Measurements from ENCODE around the gene EPHA4.

EPHA4 gene

GRCh38 chr2:221480163-221480562, 91.9 kb downstream of the EPHA4 start:
- Histone ChIP-seq H4K20me1 (ENCODE audit: insufficient read depth, low read length) (no peaks in the 10 kb centered on the region), H3K4me3 (ENCODE audit: low read depth in 1 of 2, low read length in 2 of 2) (no peak overlapping the region), H3K9me3 (ENCODE audit: insufficient read depth, low read length, severe bottlenecking) (no peaks in the 10 kb centered on the region), H3K79me2 (ENCODE audit: insufficient read depth, low read length) (no peaks in the 10 kb centered on the region), H2AFZ (ENCODE audit: low read depth, low read length) (no peak overlapping the region), H3K27ac (ENCODE audit: low read length) (no peak overlapping the region), H3K27me3 (ENCODE audit: insufficient read depth, low read length, poor library complexity) (no peaks in the 10 kb centered on the region), H3K4me2 (ENCODE audit: insufficient read depth, low read length) (no peak overlapping the region), H3K9ac (ENCODE audit: low read depth, low read length) (no peak overlapping the region), H3K4me1 (ENCODE audit: insufficient read depth, low read length) (no peaks in the 10 kb centered on the region), H3K36me3 (ENCODE audit: insufficient read depth, low read length) (no peaks in the 10 kb centered on the region)
- DNase-seq (no peak), ATAC-seq (ENCODE audit: insufficient read depth, low read depth) (no peak)
- no peak for TF ChIP-seq EZH2 (IDR thresholded peaks at IDR 0.05; ENCODE audit: borderline replicate concordance, low read depth, low read length, severe bottlenecking)
- TF ChIP-seq CTCF (IDR thresholded peaks at IDR 0.05; ENCODE audit: borderline replicate concordance, extremely low read depth, low read length, poor library complexity, severe bottlenecking): no peak

- Histone ChIP-seq H3K27ac (ENCODE audit: low read length) (no peak overlapping the region), H3K4me2 (ENCODE audit: insufficient read depth, low read length) (no peak overlapping the region), H3K4me3 (ENCODE audit: low read depth in 1 of 2, low read length in 2 of 2) (no peak overlapping the region), H4K20me1 (ENCODE audit: insufficient read depth, low read length) (no peaks in the 10 kb centered on the region), H3K27me3 (ENCODE audit: insufficient read depth, low read length, poor library complexity) (no peaks in the 10 kb centered on the region), H3K36me3 (ENCODE audit: insufficient read depth, low read length) (no peaks in the 10 kb centered on the region), H2AFZ (ENCODE audit: low read depth, low read length) (no peak overlapping the region), H3K4me1 (ENCODE audit: insufficient read depth, low read length) (no peaks in the 10 kb centered on the region), H3K9ac (ENCODE audit: low read depth, low read length) (no peak overlapping the region), H3K79me2 (ENCODE audit: insufficient read depth, low read length) (no peaks in the 10 kb centered on the region), H3K9me3 (ENCODE audit: insufficient read depth, low read length, severe bottlenecking) (no peaks in the 10 kb centered on the region)
- DNase-seq: no peak
- TF ChIP-seq CTCF (IDR thresholded peaks at IDR 0.05; ENCODE audit: borderline replicate concordance, extremely low read depth, low read length, poor library complexity, severe bottlenecking) (no peak), EZH2 (IDR thresholded peaks at IDR 0.05; ENCODE audit: borderline replicate concordance, low read depth, low read length, severe bottlenecking) (no peak)
- ATAC-seq (ENCODE audit: insufficient read depth, low read depth): no peak
Measured at GRCh38 chr2:221478485-221478863, 93.6 kb downstream of the EPHA4 start.

- TF ChIP-seq CTCF (IDR thresholded peaks at IDR 0.05; ENCODE audit: borderline replicate concordance, extremely low read depth, low read length, poor library complexity, severe bottlenecking): no peak
- no peak for TF ChIP-seq EZH2 (IDR thresholded peaks at IDR 0.05; ENCODE audit: borderline replicate concordance, low read depth, low read length, severe bottlenecking)
- H3K4me2 ChIP-seq (ENCODE audit: insufficient read depth, low read length): no peak overlapping the region
Measured at GRCh38 chr2:221477714-221478484, 94.2 kb downstream of the EPHA4 start.

More at GRCh38 chr2:221477714-221478484, 94.2 kb downstream of the EPHA4 start:
- no peaks in the 10 kb centered on the region for H3K9me3 ChIP-seq (ENCODE audit: insufficient read depth, low read length, severe bottlenecking)
- no peak overlapping the region for H3K4me3 ChIP-seq (ENCODE audit: low read depth in 1 of 2, low read length in 2 of 2)
- no peaks in the 10 kb centered on the region for H4K20me1 ChIP-seq (ENCODE audit: insufficient read depth, low read length)
- H3K27me3 ChIP-seq (ENCODE audit: insufficient read depth, low read length, poor library complexity): no peaks in the 10 kb centered on the region
- no peak overlapping the region for H3K27ac ChIP-seq (ENCODE audit: low read length)
- H3K4me1 ChIP-seq (ENCODE audit: insufficient read depth, low read length): no peaks in the 10 kb centered on the region
- no peak overlapping the region for H2AFZ ChIP-seq (ENCODE audit: low read depth, low read length)
- no peaks in the 10 kb centered on the region for H3K36me3 ChIP-seq (ENCODE audit: insufficient read depth, low read length)
- H3K79me2 ChIP-seq (ENCODE audit: insufficient read depth, low read length): no peaks in the 10 kb centered on the region
- no peak for ATAC-seq (ENCODE audit: insufficient read depth, low read depth)
- no peak overlapping the region for H3K9ac ChIP-seq (ENCODE audit: low read depth, low read length)
- DNase-seq: no peak
